CD8-positive, alpha-beta memory T cell (primary cell): ENCODE results near the gene PTPRM. TPM values are rescaled to one million over a fixed set of nuclear protein-coding genes. Genes with fewer than 3 reads are reported as not detected.
A peak's percentile ranks its signal among the peaks of the same experiment; 100 is the strongest.

ENCODE experiments used
- CTCF ChIA-PET: fragments of 350-600 bp; sonication (Branson Sonifier 250); formaldehyde crosslinking; loops from one replicate; lab custom pipeline; 2021; ENCODE audit warnings: antibody characterized with exemption; lab: Charles Lee
- POLR2A ChIA-PET: fragments of 350-600 bp; sonication (Branson Sonifier 250); formaldehyde crosslinking; loops from one replicate; lab custom pipeline; 2021; ENCODE audit warnings: antibody characterized with exemption; lab: Charles Lee
- DNase-seq, 5 donors: peaks; one replicate each; pipeline versions ENCODE4 v3.0.0 to v3.0.0-alpha.2; 2020 to 2022; ENCODE audit warnings: mixed read lengths in 1 of 5
- H3K27ac ChIP-seq: one replicate; pipeline ENCODE4 v1.7.0; 2013; ENCODE audit warnings: low read depth, mild to moderate bottlenecking, low read length, moderate library complexity
- H3K27me3 ChIP-seq: 2 replicates; pipeline ENCODE4 v1.7.0; 2013; ENCODE audit warnings: low read length, mild to moderate bottlenecking; ENCODE audit not compliant: insufficient read depth, poor library complexity, severe bottlenecking
- H3K36me3 ChIP-seq: 2 replicates; pipeline ENCODE4 v1.7.0; 2013; ENCODE audit warnings: mild to moderate bottlenecking, low read length, moderate library complexity; ENCODE audit not compliant: insufficient read depth
- H3K4me1 ChIP-seq: 2 replicates; pipeline ENCODE4 v1.7.0; 2013; ENCODE audit warnings: mild to moderate bottlenecking, low read length, moderate library complexity; ENCODE audit not compliant: insufficient read depth
- H3K4me3 ChIP-seq: 2 replicates; pipeline ENCODE4 v1.7.0; 2013; ENCODE audit warnings: mild to moderate bottlenecking, low read length
- H3K9me3 ChIP-seq: 2 replicates; pipeline ENCODE4 v1.7.0; 2013; ENCODE audit warnings: mild to moderate bottlenecking, low read length
- H3K27ac Mint-ChIP-seq, 8 donors: one replicate each; pipeline ENCODE4 v1.8.0; 2020 to 2021; ENCODE audit warnings: mixed read lengths in 8 of 8, mild to moderate bottlenecking in 6 of 8, inconsistent platforms in 3 of 8, moderate library complexity in 3 of 8
- H3K27me3 Mint-ChIP-seq, 2 donors: one replicate each; pipeline ENCODE4 v1.8.0; 2020 to 2021; ENCODE audit warnings: mixed read lengths in 2 of 2, mild to moderate bottlenecking in 1 of 2, moderate library complexity in 1 of 2
- H3K36me3 Mint-ChIP-seq, 3 donors: one replicate each; pipeline ENCODE4 v1.8.0; 2020 to 2021; ENCODE audit warnings: mixed read lengths in 3 of 3, inconsistent platforms in 1 of 3, mild to moderate bottlenecking in 1 of 3
- H3K4me1 Mint-ChIP-seq, 3 donors: one replicate each; pipeline ENCODE4 v1.8.0; 2020 to 2021; ENCODE audit warnings: mixed read lengths in 3 of 3, inconsistent platforms in 1 of 3, mild to moderate bottlenecking in 1 of 3
- H3K4me3 Mint-ChIP-seq, 7 donors: one replicate each; pipeline ENCODE4 v1.8.0; 2020 to 2021; ENCODE audit warnings: mixed read lengths in 7 of 7, mild to moderate bottlenecking in 6 of 7, moderate library complexity in 4 of 7, inconsistent platforms in 2 of 7
- H3K9me3 Mint-ChIP-seq, 5 donors: one replicate each; pipeline ENCODE4 v1.8.0; 2020 to 2022; ENCODE audit warnings: mixed read lengths in 5 of 5, mild to moderate bottlenecking in 3 of 5, moderate library complexity in 2 of 5, inconsistent platforms in 1 of 5
- polyA plus RNA-seq: library from polyadenylated mRNA; unstranded; fragments of 300-500 nt; fragmentation: Illumina TruSeq; gene quantifications from one replicate; pipeline ENCODE4 v1.2.3, GENCODE V29; 2021
- total RNA-seq, 2 experiments: library from RNA; stranded (reverse); gene quantifications; one replicate each; pipeline ENCODE4 v1.2.3, GENCODE V29; 2021

The PTPRM gene
- total and polyA plus RNA-seq, 3 experiments from 2014 or later: 3.9 to 7.4 (median 5.3) TPM

DNA sequence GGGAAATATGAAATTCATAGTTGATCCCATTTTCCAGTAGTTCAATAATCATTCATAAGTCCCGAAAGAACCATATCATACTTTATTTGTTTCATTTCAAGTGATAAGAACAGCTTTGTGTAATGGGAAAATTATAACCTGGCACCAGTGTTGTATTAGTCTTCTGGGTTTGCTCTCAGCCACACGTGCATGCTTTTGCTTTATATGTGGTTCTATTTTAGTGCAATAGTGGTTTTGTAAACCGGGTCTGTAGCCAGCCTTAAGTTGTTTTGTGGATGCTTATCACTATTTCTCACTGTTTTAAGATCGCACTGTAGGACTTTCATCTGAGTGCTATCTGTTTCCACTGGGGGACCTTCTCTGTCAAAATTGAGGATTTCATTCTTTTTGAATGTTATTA is 203.8 kb downstream of the PTPRM start:
- ChIA-PET POLR2A (no interaction called here), CTCF (interaction anchor here (1.2 kb wide), 1 partner anchor 17 kb away, joined by 3 read pairs; no protein-coding TSS in a partner anchor)
- Histone ChIP-seq H3K4me3 (no peak overlapping the region), H3K36me3 (no peaks in the 10 kb centered on the region), H3K27ac (no peak overlapping the region), H3K9me3 (no peaks in the 10 kb centered on the region), H3K27me3 (no peaks in the 10 kb centered on the region), H3K4me1 (no peaks in the 10 kb centered on the region)
- Mint-ChIP-seq H3K4me1 (no peaks in the 10 kb centered on the region), H3K36me3 (no peaks in the 10 kb centered on the region), H3K4me3 (no peak overlapping the region), H3K9me3 (peaks cover 0 to 3% (median 0%) of the 10 kb centered on the region in 5 donors), H3K27ac (no peak overlapping the region), H3K27me3 (no peaks in the 10 kb centered on the region)
- DNase-seq: no peak

DNA sequence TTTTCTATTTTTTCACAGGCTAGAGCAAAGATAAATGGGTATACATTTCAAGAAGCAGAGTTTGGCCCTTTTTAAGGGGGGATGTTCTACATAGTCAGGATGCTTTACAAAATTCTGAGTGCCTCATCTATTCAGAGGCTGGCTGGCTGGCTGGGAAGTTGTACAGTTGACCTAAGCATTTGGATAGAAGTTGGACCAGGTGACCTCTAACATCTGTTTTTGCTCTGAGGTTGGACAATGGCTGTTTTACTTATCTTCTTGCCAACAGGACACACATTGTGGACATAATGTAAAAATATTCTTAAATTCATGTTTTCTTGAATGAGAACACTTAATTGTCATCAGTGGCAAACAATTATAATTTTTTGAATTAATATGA is 205.4 kb downstream of the PTPRM start:
- no peak overlapping the region for H3K27ac ChIP-seq
- CTCF ChIA-PET: no interaction called here

GRCh38 chr18:7772951-7773350 is 205.8 kb downstream of the PTPRM start:
- CTCF ChIA-PET: no interaction called here
- POLR2A ChIA-PET: no interaction called here
- Histone ChIP-seq H3K27ac (no peak overlapping the region), H3K4me1 (no peaks in the 10 kb centered on the region), H3K4me3 (no peak overlapping the region), H3K27me3 (no peaks in the 10 kb centered on the region), H3K36me3 (no peaks in the 10 kb centered on the region), H3K9me3 (no peaks in the 10 kb centered on the region)
- DNase-seq: no peak
- no peak overlapping the region for H3K4me3 Mint-ChIP-seq
- H3K27ac Mint-ChIP-seq: no peak overlapping the region
- peaks cover 0 to 3% (median 0%) of the 10 kb centered on the region in 5 donors for H3K9me3 Mint-ChIP-seq
- H3K4me1 Mint-ChIP-seq: no peaks in the 10 kb centered on the region
- H3K36me3 Mint-ChIP-seq: no peaks in the 10 kb centered on the region
- H3K27me3 Mint-ChIP-seq: no peaks in the 10 kb centered on the region

More for the DNA sequence above, 205.4 kb downstream of the PTPRM start:
- no peaks in the 10 kb centered on the region for H3K4me1 Mint-ChIP-seq
- POLR2A ChIA-PET: no interaction called here
- no peak overlapping the region for H3K27ac Mint-ChIP-seq
- H3K4me1 ChIP-seq: no peaks in the 10 kb centered on the region
- H3K9me3 Mint-ChIP-seq: peaks cover 0 to 3% (median 0%) of the 10 kb centered on the region in 5 donors
- no peaks in the 10 kb centered on the region for H3K27me3 Mint-ChIP-seq
- no peaks in the 10 kb centered on the region for H3K36me3 ChIP-seq
- no peaks in the 10 kb centered on the region for H3K9me3 ChIP-seq
- H3K27me3 ChIP-seq: no peaks in the 10 kb centered on the region
- no peak overlapping the region for H3K4me3 Mint-ChIP-seq
- DNase-seq: no peak
- no peaks in the 10 kb centered on the region for H3K36me3 Mint-ChIP-seq
- no peak overlapping the region for H3K4me3 ChIP-seq

DNA sequence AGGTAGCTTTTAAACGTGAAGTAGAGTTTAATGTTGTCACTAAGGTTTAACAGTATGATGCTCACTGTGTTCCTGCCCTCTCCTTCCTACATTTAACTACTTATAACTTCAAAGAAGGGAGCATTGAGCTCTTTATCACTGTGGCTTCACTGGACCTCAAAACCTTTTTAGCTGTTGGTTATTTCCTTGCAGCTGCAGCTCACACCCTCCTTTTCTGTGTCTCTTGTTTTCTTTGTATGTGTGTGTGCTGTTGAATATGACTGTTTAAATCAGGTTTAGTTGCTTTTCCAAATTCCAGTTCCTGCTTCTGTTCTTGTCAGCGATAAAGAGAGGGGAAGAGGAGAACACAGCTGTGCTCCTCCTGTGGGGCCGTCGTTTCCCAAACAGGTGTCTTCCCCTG is 208.0 kb downstream of the PTPRM start:
- no peak overlapping the region for H3K4me3 Mint-ChIP-seq
- H3K9me3 ChIP-seq: no peaks in the 10 kb centered on the region
- H3K27me3 ChIP-seq: no peaks in the 10 kb centered on the region
- no peaks in the 10 kb centered on the region for H3K36me3 Mint-ChIP-seq
- no peaks in the 10 kb centered on the region for H3K27me3 Mint-ChIP-seq
- H3K27ac ChIP-seq: no peak overlapping the region
- no peaks in the 10 kb centered on the region for H3K4me1 ChIP-seq
- no peak overlapping the region for H3K4me3 ChIP-seq
- CTCF ChIA-PET: no interaction called here
- peaks cover 0 to 3% (median 0%) of the 10 kb centered on the region in 5 donors for H3K9me3 Mint-ChIP-seq
- no peak overlapping the region for H3K27ac Mint-ChIP-seq
- H3K4me1 Mint-ChIP-seq: no peaks in the 10 kb centered on the region
- no peak for DNase-seq
- POLR2A ChIA-PET: no interaction called here
- H3K36me3 ChIP-seq: no peaks in the 10 kb centered on the region

DNA sequence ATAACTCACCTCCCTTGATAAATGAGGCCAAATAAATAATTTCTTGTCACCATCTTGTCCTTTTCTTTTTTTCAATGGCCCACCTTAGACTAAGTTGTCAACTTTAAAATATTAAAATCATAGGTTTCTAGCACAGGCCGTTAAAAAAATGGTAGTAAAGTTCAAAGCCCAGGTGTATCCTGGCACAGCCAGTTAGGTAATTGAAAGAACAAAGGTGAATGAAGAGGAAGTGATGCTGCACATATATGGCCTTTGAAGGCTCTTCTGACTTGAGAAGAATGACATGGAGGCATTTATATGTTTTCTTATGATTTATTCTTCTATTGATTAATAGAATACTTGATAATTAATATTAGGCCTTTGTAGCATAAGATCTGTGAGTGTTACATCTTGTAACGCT is 208.7 kb downstream of the PTPRM start:
- POLR2A ChIA-PET: no interaction called here
- no peaks in the 10 kb centered on the region for H3K27me3 ChIP-seq
- no peaks in the 10 kb centered on the region for H3K36me3 Mint-ChIP-seq
- DNase-seq: no peak
- no peak overlapping the region for H3K27ac Mint-ChIP-seq
- no peaks in the 10 kb centered on the region for H3K27me3 Mint-ChIP-seq
- no peaks in the 10 kb centered on the region for H3K36me3 ChIP-seq
- H3K4me3 ChIP-seq: no peak overlapping the region
- no peaks in the 10 kb centered on the region for H3K4me1 ChIP-seq
- CTCF ChIA-PET: no interaction called here
- no peak overlapping the region for H3K4me3 Mint-ChIP-seq
- H3K9me3 ChIP-seq: no peaks in the 10 kb centered on the region
- no peak overlapping the region for H3K27ac ChIP-seq
- peaks cover 0 to 3% (median 0%) of the 10 kb centered on the region in 5 donors for H3K9me3 Mint-ChIP-seq
- no peaks in the 10 kb centered on the region for H3K4me1 Mint-ChIP-seq

- ChIA-PET POLR2A (no interaction called here), CTCF (no interaction called here)
- Mint-ChIP-seq H3K4me1 (no peaks in the 10 kb centered on the region), H3K27me3 (peaks cover 0 to 2% of the 10 kb centered on the region in 2 donors), H3K9me3 (peaks cover 0 to 3% (median 0%) of the 10 kb centered on the region in 5 donors), H3K4me3 (no peak overlapping the region), H3K27ac (no peak overlapping the region), H3K36me3 (no peaks in the 10 kb centered on the region)
- no peaks in the 10 kb centered on the region for H3K27me3 ChIP-seq
- DNase-seq: no peak
- no peak overlapping the region for H3K27ac ChIP-seq
- H3K4me3 ChIP-seq: no peak overlapping the region
- H3K36me3 ChIP-seq: no peaks in the 10 kb centered on the region
- H3K9me3 ChIP-seq: no peaks in the 10 kb centered on the region
- H3K4me1 ChIP-seq: no peaks in the 10 kb centered on the region
Measured at GRCh38 chr18:7778181-7778580, 211.1 kb downstream of the PTPRM start.

GRCh38 chr18:7779211-7779610 is 212.1 kb downstream of the PTPRM start:
- Histone ChIP-seq H3K9me3 (no peaks in the 10 kb centered on the region), H3K4me1 (no peaks in the 10 kb centered on the region), H3K27me3 (no peaks in the 10 kb centered on the region), H3K27ac (no peak overlapping the region), H3K4me3 (no peak overlapping the region), H3K36me3 (no peaks in the 10 kb centered on the region)
- no peak for DNase-seq
- H3K9me3 Mint-ChIP-seq: peaks cover 0 to 3% (median 0%) of the 10 kb centered on the region in 5 donors
- H3K4me1 Mint-ChIP-seq: no peaks in the 10 kb centered on the region
- no peaks in the 10 kb centered on the region for H3K36me3 Mint-ChIP-seq
- ChIA-PET CTCF (no interaction called here), POLR2A (no interaction called here)
- H3K4me3 Mint-ChIP-seq: no peak overlapping the region
- H3K27ac Mint-ChIP-seq: no peak overlapping the region
- peaks cover 0 to 2% of the 10 kb centered on the region in 2 donors for H3K27me3 Mint-ChIP-seq

DNA sequence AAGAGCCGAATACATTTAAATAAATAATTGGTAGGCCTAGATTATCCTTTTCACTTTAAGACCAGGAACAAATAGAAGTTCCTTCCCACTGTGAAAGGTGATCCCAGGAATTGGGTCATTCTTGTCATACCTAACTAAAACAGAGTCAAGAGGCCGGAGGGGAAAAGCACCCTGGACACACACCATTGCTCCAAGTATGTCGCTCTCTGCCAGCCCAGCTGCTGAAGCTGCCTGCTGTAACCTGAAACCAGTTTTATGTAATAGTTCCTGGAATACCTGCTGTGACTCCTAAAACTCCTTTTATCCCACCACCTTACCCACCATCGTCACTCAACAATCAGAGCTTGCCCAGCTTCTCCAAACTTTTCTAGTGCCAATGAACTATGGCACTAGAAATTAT is 217.1 kb downstream of the PTPRM start:
- no peaks in the 10 kb centered on the region for H3K36me3 ChIP-seq
- POLR2A ChIA-PET: no interaction called here

GRCh38 chr18:7786569-7786968 is 219.5 kb downstream of the PTPRM start:
- Mint-ChIP-seq H3K27ac (peak overlapping the region in 1 of 8 donors; percentile 34), H3K4me1 (no peaks in the 10 kb centered on the region)
- no peak for DNase-seq

More for the DNA sequence above, 217.1 kb downstream of the PTPRM start:
- Mint-ChIP-seq H3K27me3 (peaks cover 0 to 2% of the 10 kb centered on the region in 2 donors), H3K36me3 (no peaks in the 10 kb centered on the region), H3K4me3 (no peak overlapping the region), H3K9me3 (peaks cover 0 to 2% (median 0%) of the 10 kb centered on the region in 5 donors), H3K27ac (no peak overlapping the region), H3K4me1 (no peaks in the 10 kb centered on the region)
- CTCF ChIA-PET: no interaction called here
- Histone ChIP-seq H3K27ac (no peak overlapping the region), H3K4me1 (no peaks in the 10 kb centered on the region), H3K9me3 (no peaks in the 10 kb centered on the region), H3K27me3 (no peaks in the 10 kb centered on the region), H3K4me3 (no peak overlapping the region)
- DNase-seq: no peak

More at GRCh38 chr18:7786569-7786968, 219.5 kb downstream of the PTPRM start:
- Histone ChIP-seq H3K27me3 (no peaks in the 10 kb centered on the region), H3K9me3 (no peaks in the 10 kb centered on the region), H3K4me3 (no peak overlapping the region), H3K36me3 (no peaks in the 10 kb centered on the region), H3K27ac (no peak overlapping the region), H3K4me1 (no peaks in the 10 kb centered on the region)
- Mint-ChIP-seq H3K4me3 (no peak overlapping the region), H3K36me3 (no peaks in the 10 kb centered on the region), H3K27me3 (peaks cover 0 to 2% of the 10 kb centered on the region in 2 donors), H3K9me3 (peaks cover 0 to 7% (median 2%) of the 10 kb centered on the region in 5 donors)
- ChIA-PET POLR2A (no interaction called here), CTCF (no interaction called here)
